Neural progenitor cell (in vitro differentiated cells): ENCODE results near the gene ITGAL. TPM values are rescaled to one million over a fixed set of nuclear protein-coding genes. Genes with fewer than 3 reads are reported as not detected.

ENCODE experiments used
- DNase-seq: peaks from one replicate; pipeline ENCODE4 v3.0.0-alpha.2; 2016; ENCODE audit warnings: low spot score
- H2AFZ ChIP-seq: fragments of 200-600 bp; sonication (generic); replicated peaks from 2 replicates; pipeline ENCODE4 v1.6.1; 2016; ENCODE audit warnings: antibody characterized with exemption
- H3F3A ChIP-seq: fragments of 200-600 bp; sonication (generic); 2 replicates; pipeline ENCODE4 v1.6.1; 2016; ENCODE audit warnings: antibody characterized with exemption, low read depth
- H3K27ac ChIP-seq: fragments of 200-600 bp; sonication (generic); 2 replicates; pipeline ENCODE4 v1.5.1; 2016; ENCODE audit warnings: mild to moderate bottlenecking
- H3K27me3 ChIP-seq: fragments of 200-600 bp; sonication (generic); 2 replicates; pipeline ENCODE4 v1.6.1; 2016; ENCODE audit warnings: mild to moderate bottlenecking, moderate library complexity
- H3K36me3 ChIP-seq: fragments of 200-600 bp; sonication (generic); 2 replicates; pipeline ENCODE4 v1.5.1; 2016
- H3K4me1 ChIP-seq: fragments of 200-600 bp; sonication (generic); 2 replicates; pipeline ENCODE4 v1.6.1; 2016; ENCODE audit warnings: mixed run types
- H3K4me2 ChIP-seq: fragments of 200-600 bp; sonication (generic); 2 replicates; pipeline ENCODE4 v1.6.1; 2016
- H3K4me3 ChIP-seq: fragments of 200-600 bp; sonication (generic); 2 replicates; pipeline ENCODE4 v1.5.1; 2016
- H3K79me2 ChIP-seq: fragments of 200-600 bp; sonication (generic); 2 replicates; pipeline ENCODE4 v1.6.1; 2016; ENCODE audit warnings: low read depth
- H3K9ac ChIP-seq: fragments of 200-600 bp; sonication (generic); 2 replicates; pipeline ENCODE4 v1.6.1; 2016
- H3K9me3 ChIP-seq: fragments of 200-600 bp; sonication (generic); 2 replicates; pipeline ENCODE4 v1.5.1; 2016; ENCODE audit warnings: low read depth
- H4K20me1 ChIP-seq: fragments of 200-600 bp; sonication (generic); 2 replicates; pipeline ENCODE4 v1.6.1; 2016; ENCODE audit warnings: low read depth
- H3K27ac Mint-ChIP-seq: 3 replicates; pipeline ENCODE4 v1.8.0; 2021; ENCODE audit warnings: mixed read lengths
- H3K27me3 Mint-ChIP-seq: 2 replicates; pipeline ENCODE4 v1.8.0; 2022; ENCODE audit warnings: low read depth, mild to moderate bottlenecking, inconsistent platforms, moderate library complexity, mixed read lengths; ENCODE audit not compliant: insufficient read depth
- H3K36me3 Mint-ChIP-seq: 3 replicates; pipeline ENCODE4 v1.8.0; 2021; ENCODE audit warnings: mixed read lengths
- H3K4me1 Mint-ChIP-seq: 3 replicates; pipeline ENCODE4 v1.8.0; 2021; ENCODE audit warnings: mixed read lengths
- H3K4me3 Mint-ChIP-seq: 3 replicates; pipeline ENCODE4 v1.8.0; 2021; ENCODE audit warnings: mild to moderate bottlenecking, moderate library complexity, mixed read lengths
- H3K9me3 Mint-ChIP-seq: 3 replicates; pipeline ENCODE4 v1.8.0; 2020; ENCODE audit warnings: mixed read lengths
- CTCF ChIP-seq: fragments of 200-600 bp; sonication (generic); IDR thresholded peaks from 2 replicates; pipeline ENCODE4 v1.5.1; 2017; ENCODE audit warnings: antibody characterized with exemption, mild to moderate bottlenecking
- EZH2 ChIP-seq: fragments of 200-600 bp; sonication (generic); IDR thresholded peaks from 2 replicates; pipeline ENCODE4 v1.6.1; 2017; ENCODE audit warnings: antibody characterized with exemption, mild to moderate bottlenecking, moderate library complexity
- EZH2phosphoT487 ChIP-seq: fragments of 200-600 bp; sonication (generic); IDR thresholded peaks from 2 replicates; pipeline ENCODE4 v1.6.1; 2017; ENCODE audit warnings: antibody characterized with exemption
- total RNA-seq: library from RNA; depleted of rRNA; stranded (reverse); fragments of >200 nt; gene quantifications from 2 replicates; pipeline ENCODE4 v1.2.3, GENCODE V29; 2015; ENCODE audit warnings: low replicate concordance

Gene ITGAL
- total RNA-seq, 1 donor from 2014 or later = not detected

GRCh38 chr16:30464078-30464477 lies 8.5 kb upstream of the ITGAL start:
- H3K9ac ChIP-seq = no peak overlapping the region
- H3K36me3 Mint-ChIP-seq = no peaks in the 10 kb centered on the region
- H3F3A ChIP-seq = no peaks in the 10 kb centered on the region
- H3K4me1 Mint-ChIP-seq = no peaks in the 10 kb centered on the region
- no peaks in the 10 kb centered on the region for H3K9me3 Mint-ChIP-seq
- H3K79me2 ChIP-seq = no peaks in the 10 kb centered on the region
- no peaks in the 10 kb centered on the region for H4K20me1 ChIP-seq
- no peak overlapping the region for H2AFZ ChIP-seq
- no peaks in the 10 kb centered on the region for H3K27me3 Mint-ChIP-seq
- TF ChIP-seq EZH2 = no peak
- no peak for TF ChIP-seq EZH2phosphoT487
- TF ChIP-seq CTCF = no peak
- H3K36me3 ChIP-seq = no peaks in the 10 kb centered on the region
- H3K4me2 ChIP-seq = no peak overlapping the region
- no peaks in the 10 kb centered on the region for H3K9me3 ChIP-seq
- no peaks in the 10 kb centered on the region for H3K4me1 ChIP-seq
- H3K27me3 ChIP-seq = no peaks in the 10 kb centered on the region
- H3K4me3 Mint-ChIP-seq = no peak overlapping the region
- no peak overlapping the region for H3K27ac Mint-ChIP-seq
- H3K4me3 ChIP-seq = no peak overlapping the region
- no peak overlapping the region for H3K27ac ChIP-seq
- DNase-seq = no peak

DNA sequence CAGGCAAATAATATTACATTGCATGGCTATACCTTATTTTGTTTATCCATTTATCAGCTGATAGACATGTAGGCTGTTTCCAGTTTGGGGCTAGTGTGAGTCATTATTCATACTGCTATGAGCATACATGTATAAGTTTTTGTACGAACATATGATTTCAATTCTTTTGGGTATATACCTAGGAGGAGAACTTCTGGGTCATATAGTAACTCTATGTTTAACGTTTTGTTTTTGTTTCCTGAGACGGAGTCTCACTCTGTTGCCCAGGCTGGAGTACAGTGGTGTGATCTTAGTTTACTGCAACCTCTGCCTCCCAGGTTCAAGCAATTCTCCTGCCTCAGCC lies 2.4 kb upstream of the ITGAL start:
- Histone ChIP-seq H3K4me1 (no peaks in the 10 kb centered on the region), H3F3A (no peaks in the 10 kb centered on the region), H3K79me2 (no peaks in the 10 kb centered on the region), H3K4me3 (no peak overlapping the region), H3K4me2 (no peak overlapping the region), H3K27me3 (no peaks in the 10 kb centered on the region), H3K27ac (no peak overlapping the region), H3K36me3 (no peaks in the 10 kb centered on the region), H3K9me3 (no peaks in the 10 kb centered on the region), H2AFZ (no peak overlapping the region), H3K9ac (no peak overlapping the region), H4K20me1 (no peaks in the 10 kb centered on the region)
- Mint-ChIP-seq H3K9me3 (no peaks in the 10 kb centered on the region), H3K4me1 (no peaks in the 10 kb centered on the region), H3K4me3 (no peak overlapping the region), H3K27me3 (peaks cover 4% of the 10 kb centered on the region), H3K27ac (no peak overlapping the region), H3K36me3 (no peaks in the 10 kb centered on the region)
- no peak for DNase-seq
- TF ChIP-seq EZH2 (no peak), CTCF (no peak), EZH2phosphoT487 (no peak)

GRCh38 chr16:30470632-30470995 lies 1.9 kb upstream of the ITGAL start:
- Histone ChIP-seq H3K4me3 (no peak overlapping the region), H3K36me3 (no peaks in the 10 kb centered on the region), H4K20me1 (no peaks in the 10 kb centered on the region), H3K9ac (no peak overlapping the region), H3K4me1 (no peaks in the 10 kb centered on the region), H3K4me2 (no peak overlapping the region), H3K27me3 (no peaks in the 10 kb centered on the region), H2AFZ (no peak overlapping the region), H3K9me3 (no peaks in the 10 kb centered on the region), H3F3A (no peaks in the 10 kb centered on the region), H3K27ac (no peak overlapping the region), H3K79me2 (no peaks in the 10 kb centered on the region)
- TF ChIP-seq CTCF (no peak), EZH2phosphoT487 (no peak), EZH2 (no peak)
- no peak for DNase-seq
- Mint-ChIP-seq H3K36me3 (no peaks in the 10 kb centered on the region), H3K27ac (no peak overlapping the region), H3K27me3 (peaks cover 4% of the 10 kb centered on the region), H3K4me3 (no peak overlapping the region), H3K9me3 (no peaks in the 10 kb centered on the region), H3K4me1 (no peaks in the 10 kb centered on the region)
